Endothelial cell of umbilical vein (primary cell): ENCODE data around the gene DCUN1D1. TPM values are rescaled to one million over a fixed set of nuclear protein-coding genes. Genes with fewer than 3 reads are reported as not detected.

ENCODE experiments used
- BruUV-seq: library from RNA; stranded (reverse); fragments of 400-500 nt; replicated peaks from 2 replicates; lab custom pipeline; 2021; lab: Mats Ljungman, UMichigan
- CTCF ChIA-PET: fragments of 300-600, 350-600 bp; sonication (Branson Sonifier 250); formaldehyde crosslinking; loops from one replicate; lab custom pipeline; 2021; ENCODE audit warnings: antibody characterized with exemption, inconsistent platforms; lab: Charles Lee
- POLR2A ChIA-PET: fragments of 300-600, 350-600 bp; sonication (Branson Sonifier 250); formaldehyde crosslinking; loops from one replicate; lab custom pipeline; 2021; ENCODE audit warnings: antibody characterized with exemption, inconsistent platforms; lab: Charles Lee
- DNase-seq: peaks from one replicate; pipeline ENCODE4 v3.0.0-alpha.2; 2011; ENCODE audit warnings: low read depth, low spot score
- FAIRE-seq: peaks from 2 replicates; lab custom pipeline; 2011; peaks lifted over from hg19 to GRCh38; lab: Jason Lieb, UNC
- H2AFZ ChIP-seq: 2 replicates; pipeline ENCODE4 v1.6.0; 2012; ENCODE audit warnings: low read depth, low read length, control low read depth, inconsistent platforms
- H3K27ac ChIP-seq: 2 replicates; pipeline ENCODE4 v1.5.1; 2011; ENCODE audit warnings: low read depth, mild to moderate bottlenecking, control low read depth, low read length, moderate library complexity; ENCODE audit not compliant: insufficient read depth
- H3K27me3 ChIP-seq, 2 experiments: 2 replicates each; pipeline versions ENCODE4 v1.6.0 to v1.6.1; 2011; ENCODE audit warnings: low read length in 2 of 2, mixed read lengths in 1 of 2; ENCODE audit not compliant: control insufficient read depth in 2 of 2, insufficient read depth in 2 of 2
- H3K36me3 ChIP-seq, 2 experiments: 2 replicates in 1 of 2; 3 replicates in 1 of 2; pipeline ENCODE4 v1.5.1; 2011; ENCODE audit warnings: low read length in 2 of 2, mild to moderate bottlenecking in 1 of 2, moderate library complexity in 1 of 2; ENCODE audit not compliant: control insufficient read depth in 2 of 2, insufficient read depth in 2 of 2; ENCODE audit errors: extremely low read depth in 1 of 2
- H3K4me1 ChIP-seq: 3 replicates; pipeline ENCODE4 v1.5.1; 2011; ENCODE audit warnings: mild to moderate bottlenecking, low read length; ENCODE audit not compliant: control insufficient read depth, insufficient read depth; ENCODE audit errors: extremely low read depth
- H3K4me2 ChIP-seq: 2 replicates; pipeline ENCODE4 v1.6.1; 2011; ENCODE audit warnings: low read length, control low read depth, mixed read lengths; ENCODE audit not compliant: insufficient read depth
- H3K4me3 ChIP-seq, 3 experiments: fragments of 200-600 bp in 1 of 3; sonication (generic), shearing (Covaris generic) in 1 of 3; replicated peaks in 1 of 3; 2 replicates each; pipeline ENCODE4 v1.5.1; 2011 to 2016; ENCODE audit warnings: control low read depth in 3 of 3, low read length in 3 of 3, mild to moderate bottlenecking in 2 of 3, inconsistent platforms in 1 of 3, low read depth in 1 of 3, moderate library complexity in 1 of 3; ENCODE audit not compliant: insufficient read depth in 1 of 3
- H3K79me2 ChIP-seq: 2 replicates; pipeline ENCODE4 v1.6.0; 2012; ENCODE audit warnings: low read length, inconsistent platforms; ENCODE audit not compliant: control insufficient read depth, insufficient read depth
- H3K9ac ChIP-seq: replicated peaks from 2 replicates; pipeline ENCODE3; 2011; ENCODE audit warnings: low read length, control low read depth; ENCODE audit not compliant: insufficient read depth; ENCODE audit errors: extremely low read depth
- H3K9me1 ChIP-seq: replicated peaks from 3 replicates; pipeline ENCODE4 v1.6.0; 2011; ENCODE audit warnings: mild to moderate bottlenecking, low read length; ENCODE audit not compliant: control insufficient read depth, insufficient read depth; ENCODE audit errors: extremely low read depth
- H3K9me3 ChIP-seq: replicated peaks from 2 replicates; pipeline ENCODE4 v1.5.1; 2012; ENCODE audit warnings: low read length, inconsistent platforms; ENCODE audit not compliant: control insufficient read depth, insufficient read depth
- H4K20me1 ChIP-seq: replicated peaks from 2 replicates; pipeline ENCODE3; 2011; ENCODE audit warnings: mild to moderate bottlenecking, low read length; ENCODE audit not compliant: control insufficient read depth, insufficient read depth; ENCODE audit errors: extremely low read depth
- EZH2 ChIP-seq: IDR thresholded peaks from 2 replicates; pipeline ENCODE4 v1.6.1; 2012; ENCODE audit warnings: borderline replicate concordance, low read depth, mild to moderate bottlenecking, moderate library complexity, low read length, inconsistent platforms; ENCODE audit not compliant: severe bottlenecking
- FOS ChIP-seq: IDR thresholded peaks from 2 replicates; pipeline ENCODE4 v1.6.1; 2011; ENCODE audit warnings: mild to moderate bottlenecking, low read length, moderate library complexity, borderline replicate concordance; ENCODE audit not compliant: insufficient read depth
- GATA2 ChIP-seq: IDR thresholded peaks from 2 replicates; pipeline ENCODE4 v1.7.0; 2011; ENCODE audit warnings: low read depth, mild to moderate bottlenecking, moderate library complexity, mixed read lengths, low read length; ENCODE audit not compliant: insufficient read length, insufficient read depth
- JUN ChIP-seq: IDR thresholded peaks from 2 replicates; pipeline ENCODE4 v1.6.1; 2011; ENCODE audit warnings: borderline replicate concordance, low read depth; ENCODE audit not compliant: insufficient read length, insufficient read depth
- MYC ChIP-seq: IDR thresholded peaks from one replicate; pipeline ENCODE4 v1.6.1; 2011; ENCODE audit warnings: mild to moderate bottlenecking, low read depth, low read length
- POLR2A ChIP-seq: IDR thresholded peaks from 2 replicates; pipeline ENCODE4 v1.6.1; 2012; ENCODE audit warnings: low read depth, mild to moderate bottlenecking, control low read depth, low read length
- POLR2AphosphoS5 ChIP-seq: IDR thresholded peaks from 2 replicates; pipeline ENCODE4 v1.6.1; 2012; ENCODE audit warnings: low read depth, mild to moderate bottlenecking, control low read depth, low read length, moderate library complexity; ENCODE audit not compliant: insufficient read depth
- dilution Hi-C: fragments of 300-500 bp; cut with MboI; formaldehyde crosslinking; loops from one replicate; pipeline ENCODE4 v1.15.0; 2019; ENCODE audit warnings: low sequenced_read_pairs; ENCODE audit not compliant: extremely low pct_ligation_motif_present
- intact Hi-C: fragments of 100-400 bp; cut with micrococcal nuclease; formaldehyde crosslinking; loops from one replicate; pipeline ENCODE4 v1.10.0; 2022
- polyA plus RNA-seq, 4 experiments: library from polyadenylated mRNA; depleted of rRNA in 3 of 4; stranded (reverse) in 3 of 4; unstranded in 1 of 4; fragments of >200 nt; gene quantifications; 2 replicates each; pipeline versions ENCODE4 v1.2.1 to v1.2.3, GENCODE V29; 2011 to 2012; ENCODE audit warnings: missing spikeins in 1 of 4
- total RNA-seq: library from RNA; stranded (reverse); gene quantifications from 2 replicates; pipeline ENCODE4 v1.2.3, GENCODE V29; 2021
- TF ChIP-seq, protein P1 (sequence below), 2 donors: IDR thresholded peaks; 1 replicate in 1 of 2; 2 replicates in 1 of 2; pipeline ENCODE4 v1.5.1; 2011; ENCODE audit warnings: low read length in 2 of 2, mild to moderate bottlenecking in 2 of 2, moderate library complexity in 2 of 2, control low read depth in 1 of 2, inconsistent platforms in 1 of 2, low read depth in 1 of 2; ENCODE audit not compliant: insufficient read depth in 1 of 2; ENCODE audit errors: extremely low read depth in 1 of 2
- TF ChIP-seq, protein P2 (sequence below): IDR thresholded peaks from 2 replicates; pipeline ENCODE4 v1.6.1; 2011; ENCODE audit not compliant: insufficient read depth, insufficient read length

Gene DCUN1D1
- total and polyA plus RNA-seq, 2 donors (not counting 3 experiments of a cell fraction or from before 2014, with no cell fraction given): 4.9 to 41.3 TPM

DNA sequence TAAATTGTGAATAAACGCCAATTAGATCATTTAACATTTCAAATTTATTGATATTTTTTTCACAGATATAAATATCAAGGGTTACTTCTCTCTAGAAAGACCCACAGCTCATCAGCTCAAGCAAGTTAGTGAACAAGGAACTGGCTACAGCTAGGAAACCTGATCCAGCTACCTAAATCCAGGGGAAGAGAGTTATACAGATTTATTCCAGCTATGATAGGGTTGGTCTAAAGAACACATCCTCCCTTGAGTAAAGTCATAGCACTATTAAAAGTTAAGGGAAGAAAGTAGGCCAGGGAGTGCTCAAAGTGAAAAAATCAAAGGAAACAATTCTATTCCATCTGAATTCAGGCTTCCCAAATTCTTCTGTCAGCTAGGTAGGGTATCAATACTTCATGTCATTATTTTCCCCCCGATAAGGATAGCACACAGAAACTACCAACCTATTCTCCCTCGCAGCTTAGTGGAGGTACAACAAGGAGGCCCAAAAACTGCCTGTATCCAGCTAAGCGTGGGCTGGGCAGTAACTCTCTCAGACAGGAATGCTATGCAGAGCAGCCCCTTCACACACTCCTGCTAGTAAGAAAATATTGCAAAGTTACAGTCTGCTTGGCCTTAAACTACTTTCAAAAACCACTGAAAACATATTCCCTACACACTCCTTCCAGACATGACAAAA lies 44.0 kb downstream of the DCUN1D1 start:
- dilution Hi-C loops: no loop called here
- Histone ChIP-seq H3K79me2 (no peaks in the 10 kb centered on the region), H4K20me1 (no peaks in the 10 kb centered on the region), H3K9ac (no peak overlapping the region), H3K9me1 (no peaks in the 10 kb centered on the region), H3K36me3 (no peaks in the 10 kb centered on the region), H3K27ac (no peak overlapping the region), H3K4me3 (no peak overlapping the region), H3K9me3 (no peaks in the 10 kb centered on the region), H3K27me3 (no peaks in the 10 kb centered on the region), H2AFZ (no peak overlapping the region), H3K4me1 (peaks cover 3% of the 10 kb centered on the region), H3K4me2 (no peak overlapping the region)
- ChIA-PET CTCF (interaction anchor here (1.0 kb wide), 1 partner anchor 222 kb away, joined by 3 read pairs; no protein-coding TSS in a partner anchor), POLR2A (no interaction called here)
- no TSS peak for BruUV-seq
- DNase-seq: no peak
- TF ChIP-seq POLR2AphosphoS5: no peak
- intact Hi-C loops: no loop called here
- FAIRE-seq: no peak

DNA sequence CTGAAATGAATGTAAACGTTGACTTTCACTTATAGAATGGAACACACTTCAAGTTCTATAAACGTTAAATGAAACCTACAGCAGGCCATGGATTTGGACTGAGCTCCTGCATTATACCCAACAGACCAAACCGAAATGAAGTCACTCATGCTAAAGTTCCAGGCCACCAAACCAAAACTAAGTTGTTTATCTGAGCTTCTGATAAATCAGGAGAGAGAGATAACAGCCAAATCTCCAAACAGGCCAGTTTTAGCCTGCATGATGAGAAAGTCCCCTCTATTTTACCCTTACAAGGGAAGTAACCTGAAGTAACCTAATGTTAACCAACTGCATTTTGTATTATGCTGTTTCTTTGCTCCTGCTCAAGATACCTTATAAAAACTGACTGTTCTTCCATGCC lies 44.5 kb downstream of the DCUN1D1 start:
- no peaks in the 10 kb centered on the region for H3K27me3 ChIP-seq
- ChIA-PET POLR2A (no interaction called here), CTCF (interaction anchor here (1.0 kb wide), 1 partner anchor 222 kb away, joined by 3 read pairs; no protein-coding TSS in a partner anchor)
- no peak overlapping the region for H3K4me2 ChIP-seq
- no peak overlapping the region for H3K4me3 ChIP-seq
- H4K20me1 ChIP-seq: no peaks in the 10 kb centered on the region
- TF ChIP-seq, protein P1, sequence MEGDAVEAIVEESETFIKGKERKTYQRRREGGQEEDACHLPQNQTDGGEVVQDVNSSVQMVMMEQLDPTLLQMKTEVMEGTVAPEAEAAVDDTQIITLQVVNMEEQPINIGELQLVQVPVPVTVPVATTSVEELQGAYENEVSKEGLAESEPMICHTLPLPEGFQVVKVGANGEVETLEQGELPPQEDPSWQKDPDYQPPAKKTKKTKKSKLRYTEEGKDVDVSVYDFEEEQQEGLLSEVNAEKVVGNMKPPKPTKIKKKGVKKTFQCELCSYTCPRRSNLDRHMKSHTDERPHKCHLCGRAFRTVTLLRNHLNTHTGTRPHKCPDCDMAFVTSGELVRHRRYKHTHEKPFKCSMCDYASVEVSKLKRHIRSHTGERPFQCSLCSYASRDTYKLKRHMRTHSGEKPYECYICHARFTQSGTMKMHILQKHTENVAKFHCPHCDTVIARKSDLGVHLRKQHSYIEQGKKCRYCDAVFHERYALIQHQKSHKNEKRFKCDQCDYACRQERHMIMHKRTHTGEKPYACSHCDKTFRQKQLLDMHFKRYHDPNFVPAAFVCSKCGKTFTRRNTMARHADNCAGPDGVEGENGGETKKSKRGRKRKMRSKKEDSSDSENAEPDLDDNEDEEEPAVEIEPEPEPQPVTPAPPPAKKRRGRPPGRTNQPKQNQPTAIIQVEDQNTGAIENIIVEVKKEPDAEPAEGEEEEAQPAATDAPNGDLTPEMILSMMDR (IDR thresholded peaks at IDR 0.05; ENCODE audit: extremely low read depth in 1 of 2, insufficient read depth in 1 of 2, low read depth in 1 of 2, low read length in 2 of 2): no peak
- TF ChIP-seq GATA2 (no peak), EZH2 (no peak), POLR2A (no peak), FOS (no peak), MYC (no peak), JUN (no peak), POLR2AphosphoS5 (no peak)
- TF ChIP-seq, protein P2, sequence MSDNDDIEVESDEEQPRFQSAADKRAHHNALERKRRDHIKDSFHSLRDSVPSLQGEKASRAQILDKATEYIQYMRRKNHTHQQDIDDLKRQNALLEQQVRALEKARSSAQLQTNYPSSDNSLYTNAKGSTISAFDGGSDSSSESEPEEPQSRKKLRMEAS: no peak
- BruUV-seq: no TSS peak
- peaks cover 3% of the 10 kb centered on the region for H3K4me1 ChIP-seq
- no peaks in the 10 kb centered on the region for H3K9me1 ChIP-seq
- H3K9ac ChIP-seq: no peak overlapping the region
- no peak for DNase-seq
- dilution Hi-C loops: no loop called here
- no peaks in the 10 kb centered on the region for H3K36me3 ChIP-seq
- no peaks in the 10 kb centered on the region for H3K79me2 ChIP-seq
- H2AFZ ChIP-seq: no peak overlapping the region
- FAIRE-seq: no peak
- no peaks in the 10 kb centered on the region for H3K9me3 ChIP-seq
- intact Hi-C loops: no loop called here
- no peak overlapping the region for H3K27ac ChIP-seq
